HG03457 (cell line): ENCODE results near the gene BTG4.

ENCODE experiments used
- ATAC-seq: cut with Tn5 transposase; IDR thresholded peaks from one replicate; pipeline ENCODE4 v1.9.1; 2021; ENCODE audit warnings: moderate number of reproducible peaks; ENCODE audit not compliant: unreplicated experiment

BTG4 gene

GRCh38 chr11:111500481-111500880, 11.7 kb downstream of the BTG4 start:
- no peak for ATAC-seq

- ATAC-seq = no peak
These were observed 12.7 kb downstream of the BTG4 start for GRCh38 chr11:111499483-111499882.

GRCh38 chr11:111494040-111494439, 18.1 kb downstream of the BTG4 start:
- ATAC-seq = no peak

GRCh38 chr11:111490496-111490895, 21.7 kb downstream of the BTG4 start:
- no peak for ATAC-seq

GRCh38 chr11:111483431-111483830, 28.8 kb downstream of the BTG4 start:
- no peak for ATAC-seq

GRCh38 chr11:111479666-111480065, 32.5 kb downstream of the BTG4 start:
- no peak for ATAC-seq

GRCh38 chr11:111477898-111478297, 34.3 kb downstream of the BTG4 start:
- ATAC-seq = no peak

- no peak for ATAC-seq
These were observed 35.2 kb downstream of the BTG4 start for GRCh38 chr11:111476956-111477355.

- no peak for ATAC-seq
These were observed 35.8 kb downstream of the BTG4 start for GRCh38 chr11:111476366-111476765.

- no peak for ATAC-seq
These were observed 37.8 kb downstream of the BTG4 start for GRCh38 chr11:111474432-111474831.

GRCh38 chr11:111472228-111472627, 40.0 kb downstream of the BTG4 start:
- ATAC-seq = no peak

- ATAC-seq = no peak
These were observed 43.0 kb downstream of the BTG4 start for GRCh38 chr11:111469200-111469599.

GRCh38 chr11:111466615-111467014, 45.6 kb downstream of the BTG4 start:
- ATAC-seq = no peak

GRCh38 chr11:111465400-111465799, 46.8 kb downstream of the BTG4 start:
- no peak for ATAC-seq

- ATAC-seq = no peak
These were observed 48.9 kb downstream of the BTG4 start for GRCh38 chr11:111463276-111463675.

GRCh38 chr11:111462329-111462728, 49.9 kb downstream of the BTG4 start:
- no peak for ATAC-seq

- ATAC-seq = no peak
These were observed 50.5 kb downstream of the BTG4 start for GRCh38 chr11:111461460-111462235.

GRCh38 chr11:111460856-111461255, 51.3 kb downstream of the BTG4 start:
- no peak for ATAC-seq

- no peak for ATAC-seq
These were observed 51.8 kb downstream of the BTG4 start for GRCh38 chr11:111460340-111460739.

- ATAC-seq = no peak
These were observed 52.5 kb downstream of the BTG4 start for GRCh38 chr11:111459506-111460270.

- ATAC-seq = no peak
These were observed 54.3 kb downstream of the BTG4 start for GRCh38 chr11:111457731-111458368.
